ENCODE data around the gene KLF15. TPM values are rescaled to one million over a fixed set of nuclear protein-coding genes. Genes with fewer than 3 reads are reported as not detected.

KLF15 gene
- total and polyA plus RNA-seq, 2 donors from 2014 or later = 22.9 to 30.0 TPM

DNA sequence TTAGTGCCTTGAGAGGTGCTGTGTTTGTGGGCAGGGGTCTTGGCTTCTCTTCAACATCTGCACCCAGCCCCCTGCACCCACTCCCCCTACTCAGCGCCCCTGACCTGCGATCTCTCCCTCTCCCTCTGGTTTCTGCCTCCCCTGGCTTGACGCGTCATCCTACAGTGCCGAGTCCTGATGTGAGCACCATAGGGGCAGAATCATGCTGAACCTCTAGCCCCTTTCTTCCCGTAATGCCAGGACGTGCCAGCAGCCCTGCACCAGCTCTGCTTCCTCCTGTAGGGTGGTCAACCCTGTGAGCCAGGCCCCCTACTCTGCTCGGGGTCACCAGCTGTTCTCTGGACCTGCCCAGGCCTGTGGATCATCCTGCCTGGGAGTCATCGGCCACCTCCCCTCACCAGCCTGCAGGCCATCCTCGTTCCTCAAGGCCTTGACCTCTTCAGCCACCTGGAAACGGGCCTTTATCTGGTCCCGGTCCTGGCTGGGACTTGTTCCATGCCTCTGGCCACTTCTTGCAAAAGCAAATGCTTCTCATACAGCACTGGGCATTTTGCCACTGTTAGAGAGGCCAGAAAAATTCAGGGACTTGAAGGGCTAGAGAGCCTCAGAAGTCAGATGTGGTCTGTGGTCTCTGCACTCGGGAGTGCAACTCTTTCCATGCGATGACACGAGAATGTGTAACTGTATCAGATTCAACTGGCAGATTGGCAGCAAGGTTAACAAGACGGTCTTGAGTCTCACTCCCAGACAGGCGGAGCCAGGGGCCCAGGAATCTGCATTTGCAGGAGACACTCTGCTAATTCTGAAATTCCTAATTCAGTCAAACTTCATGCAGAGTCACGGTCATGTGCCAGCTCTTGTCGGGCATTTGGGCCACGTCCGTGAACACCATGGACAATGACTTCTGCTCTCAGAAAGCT is 16.7 kb upstream of the KLF15 start:
- H3K4me3 ChIP-seq (ENCODE audit: low read length in 3 of 3) = no peak overlapping the region
- TF ChIP-seq, protein P1, sequence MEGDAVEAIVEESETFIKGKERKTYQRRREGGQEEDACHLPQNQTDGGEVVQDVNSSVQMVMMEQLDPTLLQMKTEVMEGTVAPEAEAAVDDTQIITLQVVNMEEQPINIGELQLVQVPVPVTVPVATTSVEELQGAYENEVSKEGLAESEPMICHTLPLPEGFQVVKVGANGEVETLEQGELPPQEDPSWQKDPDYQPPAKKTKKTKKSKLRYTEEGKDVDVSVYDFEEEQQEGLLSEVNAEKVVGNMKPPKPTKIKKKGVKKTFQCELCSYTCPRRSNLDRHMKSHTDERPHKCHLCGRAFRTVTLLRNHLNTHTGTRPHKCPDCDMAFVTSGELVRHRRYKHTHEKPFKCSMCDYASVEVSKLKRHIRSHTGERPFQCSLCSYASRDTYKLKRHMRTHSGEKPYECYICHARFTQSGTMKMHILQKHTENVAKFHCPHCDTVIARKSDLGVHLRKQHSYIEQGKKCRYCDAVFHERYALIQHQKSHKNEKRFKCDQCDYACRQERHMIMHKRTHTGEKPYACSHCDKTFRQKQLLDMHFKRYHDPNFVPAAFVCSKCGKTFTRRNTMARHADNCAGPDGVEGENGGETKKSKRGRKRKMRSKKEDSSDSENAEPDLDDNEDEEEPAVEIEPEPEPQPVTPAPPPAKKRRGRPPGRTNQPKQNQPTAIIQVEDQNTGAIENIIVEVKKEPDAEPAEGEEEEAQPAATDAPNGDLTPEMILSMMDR (IDR thresholded peaks at IDR 0.05; ENCODE audit: borderline replicate concordance, extremely low read depth, insufficient read depth) = no peak
- no peaks in the 10 kb centered on the region for H3K9me3 ChIP-seq (ENCODE audit: control insufficient read depth in 2 of 3, insufficient read depth in 1 of 3, low read length in 3 of 3)
- no peak overlapping the region for H3K27ac ChIP-seq (ENCODE audit: low read depth in 2 of 2, low read length in 2 of 2)
- intact Hi-C loops (cut with DNase I) = loop anchor here (10.0 kb wide), 1 partner anchor 249 kb away; no protein-coding TSS in a partner anchor
- no peak overlapping the region for H3K9ac ChIP-seq (ENCODE audit: low read length in 3 of 3)
- no peaks in the 10 kb centered on the region for H3K27me3 ChIP-seq (ENCODE audit: control insufficient read depth, insufficient read depth, low read length)
- H3K4me1 ChIP-seq (ENCODE audit: control insufficient read depth in 2 of 3, insufficient read depth in 2 of 3, low read depth in 1 of 3, low read length in 3 of 3) = peaks cover 0 to 14% (median 9%) of the 10 kb centered on the region in 3 donors
- no peak for FAIRE-seq
- H3K36me3 ChIP-seq (ENCODE audit: control insufficient read depth in 2 of 3, insufficient read depth in 3 of 3, low read length in 3 of 3) = no peaks in the 10 kb centered on the region
- peak in 2 of 5 donors; percentile 37 to 53 for DNase-seq

DNA sequence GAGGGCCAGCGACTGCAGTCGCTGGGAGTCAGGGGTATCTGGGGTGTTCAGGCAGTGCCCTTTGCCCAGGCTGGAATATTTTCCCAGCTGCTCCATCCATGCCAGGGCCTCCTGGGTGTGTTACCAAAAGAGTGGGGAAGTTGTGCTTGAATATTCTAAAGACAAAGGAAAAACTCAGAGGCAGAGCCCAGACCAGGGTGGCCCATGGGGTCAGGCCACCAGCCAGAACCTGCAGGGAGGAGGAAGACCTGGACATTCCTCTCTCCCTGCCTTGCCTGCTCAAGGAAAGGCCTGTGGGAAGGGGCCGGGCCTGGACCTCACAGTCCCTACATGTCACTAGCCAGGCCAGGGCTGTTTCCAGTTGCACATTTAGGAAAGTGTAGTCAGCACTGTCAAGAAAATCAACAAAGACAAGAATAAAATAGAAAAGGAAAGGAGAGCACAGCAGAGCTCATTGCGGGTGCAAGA is 16.0 kb upstream of the KLF15 start:
- DNase-seq (no peak), FAIRE-seq (no peak)
- H3K27ac ChIP-seq (ENCODE audit: low read depth in 2 of 2, low read length in 2 of 2) = no peak overlapping the region
- intact Hi-C loops (cut with DNase I) = loop anchor here (10.0 kb wide), 1 partner anchor 248 kb away; no protein-coding TSS in a partner anchor
- H3K36me3 ChIP-seq (ENCODE audit: control insufficient read depth in 2 of 3, insufficient read depth in 3 of 3, low read length in 3 of 3) = no peaks in the 10 kb centered on the region
- no peak overlapping the region for H3K4me3 ChIP-seq (ENCODE audit: low read length in 3 of 3)
- peaks cover 0 to 14% (median 9%) of the 10 kb centered on the region in 3 donors for H3K4me1 ChIP-seq (ENCODE audit: control insufficient read depth in 2 of 3, insufficient read depth in 2 of 3, low read depth in 1 of 3, low read length in 3 of 3)
- H3K9ac ChIP-seq (ENCODE audit: low read length in 3 of 3) = peak overlapping the region in 1 of 3 donors; percentile 38
- H3K9me3 ChIP-seq (ENCODE audit: control insufficient read depth in 2 of 3, insufficient read depth in 1 of 3, low read length in 3 of 3) = no peaks in the 10 kb centered on the region
- H3K27me3 ChIP-seq (ENCODE audit: control insufficient read depth, insufficient read depth, low read length) = no peaks in the 10 kb centered on the region
- TF ChIP-seq, protein P1 (IDR thresholded peaks at IDR 0.05; ENCODE audit: borderline replicate concordance, extremely low read depth, insufficient read depth) = no peak

DNA sequence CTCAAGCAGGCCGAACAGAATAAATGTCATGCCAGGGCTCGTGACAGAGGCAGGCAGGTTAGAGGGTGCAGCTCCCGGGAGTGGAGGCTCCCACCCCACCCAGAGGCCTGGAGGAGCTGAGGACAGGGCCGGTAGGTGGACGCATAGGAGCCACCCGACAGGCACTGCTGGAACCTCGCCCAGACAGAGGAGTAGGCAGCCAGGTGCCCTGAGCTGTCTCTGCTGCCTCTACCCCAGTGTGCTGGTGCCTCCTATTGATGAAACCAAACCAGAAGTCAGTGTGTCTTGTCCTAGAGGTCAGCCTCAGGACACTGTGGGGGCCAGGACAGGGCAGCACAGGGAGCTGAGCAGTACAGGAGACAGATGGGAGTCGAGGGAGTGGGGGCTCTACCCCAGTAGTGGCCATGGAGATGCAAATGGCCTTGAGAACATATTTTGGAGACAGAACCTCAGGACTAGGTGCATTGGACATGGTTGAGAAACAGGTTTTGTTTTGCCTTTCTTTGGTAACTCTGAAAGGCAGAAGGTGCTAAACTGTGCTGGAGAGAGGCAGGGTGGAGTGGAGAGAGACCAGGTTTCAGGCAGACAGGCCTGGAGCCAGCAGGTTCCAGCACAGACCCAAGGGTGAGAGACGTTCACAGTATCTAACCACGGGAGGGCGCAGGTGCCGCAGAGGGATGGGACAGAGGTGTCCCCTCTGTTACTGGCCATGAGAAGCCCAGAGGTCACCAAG is 15.4 kb upstream of the KLF15 start:
- DNase-seq (peak in 1 of 5 donors; percentile 59), FAIRE-seq (no peak)
- H3K9ac ChIP-seq (ENCODE audit: low read length in 3 of 3) = peak overlapping the region in 1 of 3 donors; percentile 38
- H3K36me3 ChIP-seq (ENCODE audit: control insufficient read depth in 2 of 3, insufficient read depth in 3 of 3, low read length in 3 of 3) = no peaks in the 10 kb centered on the region
- no peak overlapping the region for H3K4me3 ChIP-seq (ENCODE audit: low read length in 3 of 3)
- H3K9me3 ChIP-seq (ENCODE audit: control insufficient read depth in 2 of 3, insufficient read depth in 1 of 3, low read length in 3 of 3) = no peaks in the 10 kb centered on the region
- TF ChIP-seq, protein P1 (IDR thresholded peaks at IDR 0.05; ENCODE audit: borderline replicate concordance, extremely low read depth, insufficient read depth) = peak; percentile 8
- H3K27ac ChIP-seq (ENCODE audit: low read depth in 2 of 2, low read length in 2 of 2) = peak overlapping the region in 1 of 2 donors; percentile 73
- intact Hi-C loops (cut with DNase I) = loop anchor here (10.0 kb wide), 1 partner anchor 248 kb away; no protein-coding TSS in a partner anchor
- H3K27me3 ChIP-seq (ENCODE audit: control insufficient read depth, insufficient read depth, low read length) = no peaks in the 10 kb centered on the region
- peaks cover 0 to 14% (median 11%) of the 10 kb centered on the region in 3 donors for H3K4me1 ChIP-seq (ENCODE audit: control insufficient read depth in 2 of 3, insufficient read depth in 2 of 3, low read depth in 1 of 3, low read length in 3 of 3)

Data from kidney (tissue), 14 donors.